OCI-LY1 (cell line): ENCODE measurements around the gene CTDNEP1.

ENCODE experiments used
- H2AFZ ChIP-seq: fragments of 200-600 bp; sonication (generic), shearing (Covaris generic); 2 replicates; pipeline ENCODE4 v1.6.0; 2014; ENCODE audit warnings: antibody characterized with exemption, mild to moderate bottlenecking, low read length
- H3F3A ChIP-seq: fragments of 200-600 bp; sonication (generic), shearing (Covaris generic); 2 replicates; pipeline ENCODE4 v1.6.0; 2014; ENCODE audit warnings: mild to moderate bottlenecking, antibody characterized with exemption, low read length, moderate library complexity; ENCODE audit not compliant: insufficient read depth
- H3K27ac ChIP-seq: fragments of 200-600 bp; sonication (generic); 2 replicates; pipeline ENCODE4 v1.5.1; 2014; ENCODE audit warnings: low read length, mixed run types, mild to moderate bottlenecking, low read depth; ENCODE audit not compliant: poor library complexity, severe bottlenecking
- H3K27me3 ChIP-seq: fragments of 200-600 bp; sonication (generic); 2 replicates; pipeline ENCODE4 v1.6.0; 2014; ENCODE audit warnings: antibody characterized with exemption, mild to moderate bottlenecking, low read length, moderate library complexity; ENCODE audit not compliant: insufficient read depth
- H3K36me3 ChIP-seq: fragments of 200-600 bp; sonication (generic); 2 replicates; pipeline ENCODE4 v1.6.1; 2014; ENCODE audit warnings: mild to moderate bottlenecking, antibody characterized with exemption, low read length, moderate library complexity, mixed read lengths; ENCODE audit not compliant: insufficient read depth
- H3K4me1 ChIP-seq: fragments of 200-600 bp; sonication (generic); 2 replicates; pipeline ENCODE4 v1.5.1; 2014; ENCODE audit warnings: mild to moderate bottlenecking, low read length, moderate library complexity; ENCODE audit not compliant: insufficient read depth, severe bottlenecking
- H3K4me2 ChIP-seq: fragments of 200-600 bp; sonication (generic), shearing (Covaris generic); 2 replicates; pipeline ENCODE4 v1.6.1; 2014; ENCODE audit warnings: low read length
- H3K4me3 ChIP-seq: fragments of 200-600 bp; sonication (generic); 2 replicates; pipeline ENCODE4 v1.5.1; 2014; ENCODE audit warnings: low read length, low read depth, mild to moderate bottlenecking, mixed read lengths; ENCODE audit not compliant: poor library complexity, severe bottlenecking
- H3K79me2 ChIP-seq: fragments of 200-600 bp; shearing (Covaris generic); 2 replicates; pipeline ENCODE4 v1.6.1; 2016; ENCODE audit warnings: mixed run types, low read length, mixed read lengths; ENCODE audit not compliant: insufficient read depth
- H3K9ac ChIP-seq: fragments of 200-600 bp; sonication (generic), shearing (Covaris generic); 2 replicates; pipeline ENCODE4 v1.6.1; 2014; ENCODE audit warnings: mild to moderate bottlenecking, low read length, mixed read lengths
- H3K9me2 ChIP-seq: fragments of 200-600 bp; sonication (generic), shearing (Covaris generic); 2 replicates; pipeline ENCODE4 v1.6.1; 2014; ENCODE audit warnings: low read depth, mild to moderate bottlenecking, low read length, mixed read lengths
- H3K9me3 ChIP-seq: fragments of 200-600 bp; shearing (Covaris generic); 2 replicates; pipeline ENCODE4 v1.6.1; 2014; ENCODE audit warnings: low read length, mixed read lengths
- H4K20me1 ChIP-seq: fragments of 200-600 bp; sonication (generic), shearing (Covaris generic); 2 replicates; pipeline ENCODE4 v1.6.0; 2016; ENCODE audit warnings: mild to moderate bottlenecking, low read length; ENCODE audit not compliant: insufficient read depth
- EZH2 ChIP-seq: fragments of 200-600 bp; sonication (generic), shearing (Covaris generic); IDR thresholded peaks from 2 replicates; pipeline ENCODE4 v1.8.0; 2017; ENCODE audit warnings: borderline replicate concordance, mixed run types, mild to moderate bottlenecking, antibody characterized with exemption, low read length, moderate library complexity, mixed read lengths
- TF ChIP-seq, protein P1 (sequence below): fragments of 200-600 bp; sonication (generic), shearing (Covaris generic); IDR thresholded peaks from 2 replicates; pipeline ENCODE4 v1.5.1; 2017; ENCODE audit warnings: mild to moderate bottlenecking, antibody characterized with exemption, low read length, moderate library complexity, mixed read lengths

The CTDNEP1 gene

DNA sequence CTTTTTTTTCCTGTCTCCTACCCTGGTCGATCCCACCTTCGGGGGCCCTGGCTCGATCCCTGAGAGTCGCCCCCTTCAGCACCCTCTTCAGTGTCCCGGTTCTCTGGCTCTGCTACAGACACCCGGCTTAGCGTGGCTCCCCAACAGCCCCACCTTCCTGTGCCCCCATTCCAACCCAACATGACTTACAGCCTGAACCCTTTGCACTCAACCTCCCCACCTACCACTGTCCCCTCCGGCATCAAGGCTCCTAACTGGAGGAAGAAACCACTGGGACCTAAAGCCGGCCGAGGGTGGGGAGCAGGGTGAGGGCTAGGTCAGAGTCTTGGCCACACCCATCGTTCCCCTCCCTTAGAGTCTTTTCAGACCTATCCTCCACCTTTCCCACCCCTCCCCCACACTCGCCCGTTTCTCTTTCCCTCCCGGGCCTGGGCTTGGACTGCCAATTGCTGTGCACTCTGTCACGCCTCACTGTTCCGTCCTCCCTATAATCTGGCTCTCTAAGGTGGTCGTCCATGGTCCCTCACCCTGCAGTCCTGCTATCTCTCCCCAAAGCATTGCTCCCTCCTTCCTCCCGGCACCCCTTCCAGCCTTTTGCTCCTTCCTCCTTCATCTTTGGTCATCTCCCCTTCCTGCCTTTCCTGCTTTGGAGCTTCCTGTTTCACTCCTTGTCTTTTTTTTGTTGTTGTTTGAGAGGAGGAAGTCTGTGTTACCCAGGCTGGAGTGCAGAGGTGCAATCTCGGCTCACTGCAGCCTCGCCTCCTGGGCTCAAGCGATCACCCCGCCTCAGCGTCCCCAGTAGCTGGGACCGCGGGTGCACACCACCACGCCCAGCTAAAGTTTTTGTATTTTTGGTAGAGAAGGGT is 11.6 kb upstream of the CTDNEP1 start:
- Histone ChIP-seq H3K4me2 (no peak overlapping the region), H3K36me3 (peaks cover 15% of the 10 kb centered on the region), H2AFZ (no peak overlapping the region), H3K4me1 (peaks cover 17% of the 10 kb centered on the region), H3K27ac (no peak overlapping the region), H3K9ac (no peak overlapping the region), H3K9me2 (no peaks in the 10 kb centered on the region), H3K79me2 (no peaks in the 10 kb centered on the region), H3K4me3 (no peak overlapping the region), H4K20me1 (no peaks in the 10 kb centered on the region), H3K9me3 (no peaks in the 10 kb centered on the region), H3F3A (no peaks in the 10 kb centered on the region), H3K27me3 (peaks cover 7% of the 10 kb centered on the region; the same call in 1 of the 2 replicates)
- TF ChIP-seq, protein P1, sequence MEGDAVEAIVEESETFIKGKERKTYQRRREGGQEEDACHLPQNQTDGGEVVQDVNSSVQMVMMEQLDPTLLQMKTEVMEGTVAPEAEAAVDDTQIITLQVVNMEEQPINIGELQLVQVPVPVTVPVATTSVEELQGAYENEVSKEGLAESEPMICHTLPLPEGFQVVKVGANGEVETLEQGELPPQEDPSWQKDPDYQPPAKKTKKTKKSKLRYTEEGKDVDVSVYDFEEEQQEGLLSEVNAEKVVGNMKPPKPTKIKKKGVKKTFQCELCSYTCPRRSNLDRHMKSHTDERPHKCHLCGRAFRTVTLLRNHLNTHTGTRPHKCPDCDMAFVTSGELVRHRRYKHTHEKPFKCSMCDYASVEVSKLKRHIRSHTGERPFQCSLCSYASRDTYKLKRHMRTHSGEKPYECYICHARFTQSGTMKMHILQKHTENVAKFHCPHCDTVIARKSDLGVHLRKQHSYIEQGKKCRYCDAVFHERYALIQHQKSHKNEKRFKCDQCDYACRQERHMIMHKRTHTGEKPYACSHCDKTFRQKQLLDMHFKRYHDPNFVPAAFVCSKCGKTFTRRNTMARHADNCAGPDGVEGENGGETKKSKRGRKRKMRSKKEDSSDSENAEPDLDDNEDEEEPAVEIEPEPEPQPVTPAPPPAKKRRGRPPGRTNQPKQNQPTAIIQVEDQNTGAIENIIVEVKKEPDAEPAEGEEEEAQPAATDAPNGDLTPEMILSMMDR: no peak
- TF ChIP-seq EZH2: no peak

DNA sequence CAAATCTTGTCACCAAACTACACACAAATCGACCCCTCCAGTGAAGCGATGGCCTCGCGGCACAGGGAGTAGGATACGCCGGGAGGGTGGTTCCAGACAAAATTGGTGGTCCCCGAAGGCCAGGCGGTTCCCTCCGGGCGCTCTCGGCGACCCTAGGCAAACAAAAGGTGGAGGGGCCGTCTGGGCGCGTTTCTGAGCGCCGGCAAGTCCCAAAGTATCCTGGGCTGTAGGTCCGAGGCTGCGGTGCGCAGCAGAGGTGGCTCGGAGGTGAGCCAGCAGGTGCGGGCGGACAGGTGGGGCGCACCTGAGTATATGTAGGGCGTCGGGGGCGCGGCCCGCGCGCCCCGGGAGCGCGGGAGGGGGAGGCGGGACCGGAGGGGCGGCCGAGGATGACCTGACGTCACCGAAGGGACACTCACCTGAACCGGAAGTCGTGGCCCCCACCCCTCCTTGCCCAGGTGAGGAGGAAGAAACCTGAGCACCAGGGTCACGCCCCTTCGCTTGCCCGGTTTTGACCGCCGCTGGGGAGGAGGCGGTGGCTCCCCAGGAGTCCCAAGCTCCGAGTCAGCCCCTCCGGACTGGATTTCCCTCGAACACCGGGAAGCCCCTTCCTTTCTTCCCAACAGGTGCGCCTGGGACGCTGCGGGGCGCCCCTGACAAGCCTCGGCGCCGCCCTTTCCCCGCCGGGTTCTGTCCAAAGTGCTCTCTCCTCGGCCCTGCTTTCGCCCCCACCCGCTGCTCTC is 10.8 kb upstream of the CTDNEP1 start, which contains the start of gene CLDN7:
CLDN7 (minus strand) TSS at position 287 of the 743 bp plus-strand sequence. CDS start 435 bp downstream, outside the sequence.
- peak within 1 kb of the TSS; percentile 48 for H3K4me2 ChIP-seq

More for the DNA sequence above, 10.8 kb upstream of the CTDNEP1 start, which contains the start of gene CLDN7:
- Histone ChIP-seq H3K9me3 (no peaks in the 10 kb centered on the region), H3K9ac (peak within 1 kb of the TSS; percentile 2; the same call in 1 of the 2 replicates), H3K36me3 (peaks cover 15% of the 10 kb centered on the region), H2AFZ (no peak within 1 kb of the TSS), H3F3A (no peaks in the 10 kb centered on the region), H4K20me1 (no peaks in the 10 kb centered on the region), H3K4me3 (peak within 1 kb of the TSS; percentile 38), H3K79me2 (no peaks in the 10 kb centered on the region), H3K27me3 (peaks cover 7% of the 10 kb centered on the region; the same call in 1 of the 2 replicates), H3K9me2 (no peaks in the 10 kb centered on the region), H3K4me1 (peaks cover 17% of the 10 kb centered on the region), H3K27ac (no peak within 1 kb of the TSS)
- no peak for TF ChIP-seq EZH2
- TF ChIP-seq, protein P1: no peak
